OCI-LY1 (cell line): ENCODE measurements around the gene VIPR2.

Experiments
- H2AFZ ChIP-seq: fragments of 200-600 bp; sonication (generic), shearing (Covaris generic); 2 replicates; pipeline ENCODE4 v1.6.0; 2014; ENCODE audit warnings: antibody characterized with exemption, mild to moderate bottlenecking, low read length
- H3F3A ChIP-seq: fragments of 200-600 bp; sonication (generic), shearing (Covaris generic); 2 replicates; pipeline ENCODE4 v1.6.0; 2014; ENCODE audit warnings: mild to moderate bottlenecking, antibody characterized with exemption, low read length, moderate library complexity; ENCODE audit not compliant: insufficient read depth
- H3K27ac ChIP-seq: fragments of 200-600 bp; sonication (generic); 2 replicates; pipeline ENCODE4 v1.5.1; 2014; ENCODE audit warnings: low read length, mixed run types, mild to moderate bottlenecking, low read depth; ENCODE audit not compliant: poor library complexity, severe bottlenecking
- H3K27me3 ChIP-seq: fragments of 200-600 bp; sonication (generic); 2 replicates; pipeline ENCODE4 v1.6.0; 2014; ENCODE audit warnings: antibody characterized with exemption, mild to moderate bottlenecking, low read length, moderate library complexity; ENCODE audit not compliant: insufficient read depth
- H3K36me3 ChIP-seq: fragments of 200-600 bp; sonication (generic); 2 replicates; pipeline ENCODE4 v1.6.1; 2014; ENCODE audit warnings: mild to moderate bottlenecking, antibody characterized with exemption, low read length, moderate library complexity, mixed read lengths; ENCODE audit not compliant: insufficient read depth
- H3K4me1 ChIP-seq: fragments of 200-600 bp; sonication (generic); 2 replicates; pipeline ENCODE4 v1.5.1; 2014; ENCODE audit warnings: mild to moderate bottlenecking, low read length, moderate library complexity; ENCODE audit not compliant: insufficient read depth, severe bottlenecking
- H3K4me2 ChIP-seq: fragments of 200-600 bp; sonication (generic), shearing (Covaris generic); 2 replicates; pipeline ENCODE4 v1.6.1; 2014; ENCODE audit warnings: low read length
- H3K4me3 ChIP-seq: fragments of 200-600 bp; sonication (generic); 2 replicates; pipeline ENCODE4 v1.5.1; 2014; ENCODE audit warnings: low read length, low read depth, mild to moderate bottlenecking, mixed read lengths; ENCODE audit not compliant: poor library complexity, severe bottlenecking
- H3K79me2 ChIP-seq: fragments of 200-600 bp; shearing (Covaris generic); 2 replicates; pipeline ENCODE4 v1.6.1; 2016; ENCODE audit warnings: mixed run types, low read length, mixed read lengths; ENCODE audit not compliant: insufficient read depth
- H3K9ac ChIP-seq: fragments of 200-600 bp; sonication (generic), shearing (Covaris generic); 2 replicates; pipeline ENCODE4 v1.6.1; 2014; ENCODE audit warnings: mild to moderate bottlenecking, low read length, mixed read lengths
- H3K9me2 ChIP-seq: fragments of 200-600 bp; sonication (generic), shearing (Covaris generic); 2 replicates; pipeline ENCODE4 v1.6.1; 2014; ENCODE audit warnings: low read depth, mild to moderate bottlenecking, low read length, mixed read lengths
- H3K9me3 ChIP-seq: fragments of 200-600 bp; shearing (Covaris generic); 2 replicates; pipeline ENCODE4 v1.6.1; 2014; ENCODE audit warnings: low read length, mixed read lengths
- H4K20me1 ChIP-seq: fragments of 200-600 bp; sonication (generic), shearing (Covaris generic); 2 replicates; pipeline ENCODE4 v1.6.0; 2016; ENCODE audit warnings: mild to moderate bottlenecking, low read length; ENCODE audit not compliant: insufficient read depth
- EZH2 ChIP-seq: fragments of 200-600 bp; sonication (generic), shearing (Covaris generic); IDR thresholded peaks from 2 replicates; pipeline ENCODE4 v1.8.0; 2017; ENCODE audit warnings: borderline replicate concordance, mixed run types, mild to moderate bottlenecking, antibody characterized with exemption, low read length, moderate library complexity, mixed read lengths
- TF ChIP-seq, protein P1 (sequence below): fragments of 200-600 bp; sonication (generic), shearing (Covaris generic); IDR thresholded peaks from 2 replicates; pipeline ENCODE4 v1.5.1; 2017; ENCODE audit warnings: mild to moderate bottlenecking, antibody characterized with exemption, low read length, moderate library complexity, mixed read lengths

VIPR2 gene

GRCh38 chr7:159057647-159058046, 87.0 kb downstream of the VIPR2 start:
- Histone ChIP-seq H3K36me3 (no peaks in the 10 kb centered on the region), H2AFZ (no peak overlapping the region), H3F3A (no peaks in the 10 kb centered on the region), H3K9me3 (no peaks in the 10 kb centered on the region), H4K20me1 (no peaks in the 10 kb centered on the region), H3K4me2 (no peak overlapping the region), H3K27ac (no peak overlapping the region), H3K27me3 (no peaks in the 10 kb centered on the region), H3K9me2 (no peaks in the 10 kb centered on the region), H3K9ac (no peak overlapping the region), H3K4me3 (no peak overlapping the region), H3K4me1 (no peaks in the 10 kb centered on the region), H3K79me2 (no peaks in the 10 kb centered on the region)
- no peak for TF ChIP-seq EZH2
- TF ChIP-seq, protein P1, sequence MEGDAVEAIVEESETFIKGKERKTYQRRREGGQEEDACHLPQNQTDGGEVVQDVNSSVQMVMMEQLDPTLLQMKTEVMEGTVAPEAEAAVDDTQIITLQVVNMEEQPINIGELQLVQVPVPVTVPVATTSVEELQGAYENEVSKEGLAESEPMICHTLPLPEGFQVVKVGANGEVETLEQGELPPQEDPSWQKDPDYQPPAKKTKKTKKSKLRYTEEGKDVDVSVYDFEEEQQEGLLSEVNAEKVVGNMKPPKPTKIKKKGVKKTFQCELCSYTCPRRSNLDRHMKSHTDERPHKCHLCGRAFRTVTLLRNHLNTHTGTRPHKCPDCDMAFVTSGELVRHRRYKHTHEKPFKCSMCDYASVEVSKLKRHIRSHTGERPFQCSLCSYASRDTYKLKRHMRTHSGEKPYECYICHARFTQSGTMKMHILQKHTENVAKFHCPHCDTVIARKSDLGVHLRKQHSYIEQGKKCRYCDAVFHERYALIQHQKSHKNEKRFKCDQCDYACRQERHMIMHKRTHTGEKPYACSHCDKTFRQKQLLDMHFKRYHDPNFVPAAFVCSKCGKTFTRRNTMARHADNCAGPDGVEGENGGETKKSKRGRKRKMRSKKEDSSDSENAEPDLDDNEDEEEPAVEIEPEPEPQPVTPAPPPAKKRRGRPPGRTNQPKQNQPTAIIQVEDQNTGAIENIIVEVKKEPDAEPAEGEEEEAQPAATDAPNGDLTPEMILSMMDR: no peak

DNA sequence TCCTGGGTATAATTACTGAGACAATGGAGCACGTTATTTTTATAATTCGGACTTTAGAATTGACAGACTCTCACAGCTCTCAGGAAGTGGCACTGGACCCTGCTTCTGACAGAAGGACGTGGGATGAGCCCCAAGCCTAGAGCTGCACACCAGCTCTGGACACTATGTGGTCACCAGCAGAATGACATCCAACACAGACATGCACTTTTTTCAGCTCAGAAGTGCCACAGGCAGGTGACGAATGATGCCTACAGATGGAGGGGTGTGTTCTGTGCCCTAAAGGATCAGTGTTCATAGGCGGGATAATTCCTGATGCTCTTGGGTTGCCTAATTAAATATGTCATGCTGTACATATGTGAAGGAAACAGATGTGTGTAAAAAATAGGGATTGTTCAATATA, 87.9 kb downstream of the VIPR2 start:
- Histone ChIP-seq H4K20me1 (no peaks in the 10 kb centered on the region), H2AFZ (no peak overlapping the region), H3K4me1 (no peaks in the 10 kb centered on the region), H3K9me3 (no peaks in the 10 kb centered on the region), H3K4me3 (no peak overlapping the region), H3K36me3 (no peaks in the 10 kb centered on the region), H3K4me2 (no peak overlapping the region), H3K9me2 (no peaks in the 10 kb centered on the region), H3K27ac (no peak overlapping the region), H3K9ac (no peak overlapping the region), H3K79me2 (no peaks in the 10 kb centered on the region), H3K27me3 (no peaks in the 10 kb centered on the region), H3F3A (no peaks in the 10 kb centered on the region)
- no peak for TF ChIP-seq EZH2
- TF ChIP-seq, protein P1: no peak

- H3K9me3 ChIP-seq: no peaks in the 10 kb centered on the region
- H2AFZ ChIP-seq: no peak overlapping the region
- H3F3A ChIP-seq: no peaks in the 10 kb centered on the region
- no peak overlapping the region for H3K27ac ChIP-seq
- H3K9ac ChIP-seq: no peak overlapping the region
- no peak overlapping the region for H3K4me3 ChIP-seq
- H3K36me3 ChIP-seq: no peaks in the 10 kb centered on the region
- no peak overlapping the region for H3K4me2 ChIP-seq
- no peaks in the 10 kb centered on the region for H3K4me1 ChIP-seq
- TF ChIP-seq, protein P1: no peak
- TF ChIP-seq EZH2: no peak
- no peaks in the 10 kb centered on the region for H3K79me2 ChIP-seq
- H4K20me1 ChIP-seq: no peaks in the 10 kb centered on the region
- no peaks in the 10 kb centered on the region for H3K27me3 ChIP-seq
- no peaks in the 10 kb centered on the region for H3K9me2 ChIP-seq
Observed at GRCh38 chr7:159051916-159052315, 92.8 kb downstream of the VIPR2 start.
